Omental fat pad (tissue), 4 donors: ENCODE results near the gene PLXNA4. TPM values are rescaled to one million over a fixed set of nuclear protein-coding genes. Genes with fewer than 3 reads are reported as not detected.
"Not testable (repeated sequence)": the region's sequence is repeated elsewhere in the genome, so short reads cannot be mapped to it uniquely, and the experiment has no call there.

Experiments
- ATAC-seq: fragments of 150-250 bp; one replicate; pipeline ENCODE4 v1.9.1; 2016; ENCODE audit warnings: mild to moderate bottlenecking, moderate library complexity; ENCODE audit not compliant: low FRiP score
- DNase-seq: peaks from one replicate; pipeline ENCODE4 v3.0.0-alpha.2; 2019; ENCODE audit warnings: low spot score
- CTCF ChIP-seq, 3 donors: fragments of 450-650 bp; IDR thresholded peaks; one replicate each; pipeline ENCODE4 v1.5.1; 2016 to 2017; ENCODE audit warnings: antibody characterized with exemption in 3 of 3, mild to moderate bottlenecking in 3 of 3, moderate library complexity in 2 of 3
- total RNA-seq, 4 donors: library from RNA; depleted of rRNA; stranded (reverse); fragments of >200 nt; gene quantifications; one replicate each; pipeline ENCODE4 v1.1.0, GENCODE V29; 2016

PLXNA4 gene
- total RNA-seq, 4 donors from 2014 or later: 31.4 to 111 (median 41.9) TPM

GRCh38 chr7:132607656-132608055 is 31.4 kb upstream of the PLXNA4 start:
- DNase-seq (no peak), ATAC-seq (no peak)
- TF ChIP-seq CTCF (IDR thresholded peaks at IDR 0.05): no peak

GRCh38 chr7:132604121-132604520 is 27.9 kb upstream of the PLXNA4 start:
- TF ChIP-seq CTCF (IDR thresholded peaks at IDR 0.05): no peak
- DNase-seq: no peak
- ATAC-seq: no peak

- no peak for TF ChIP-seq CTCF (IDR thresholded peaks at IDR 0.05)
- DNase-seq (no peak), ATAC-seq (no peak)
Measured at GRCh38 chr7:132603220-132603833, 27.1 kb upstream of the PLXNA4 start.

GRCh38 chr7:132601783-132602182 is 25.5 kb upstream of the PLXNA4 start:
- ATAC-seq (no peak), DNase-seq (no peak)
- TF ChIP-seq CTCF (IDR thresholded peaks at IDR 0.05): no peak

GRCh38 chr7:132596588-132596987 is 20.3 kb upstream of the PLXNA4 start:
- no peak for DNase-seq
- ATAC-seq: no peak
- TF ChIP-seq CTCF (IDR thresholded peaks at IDR 0.05): no peak

- not testable (repeated sequence) for DNase-seq, ATAC-seq
Measured at GRCh38 chr7:132594741-132595140, 18.5 kb upstream of the PLXNA4 start.

- no peak for ATAC-seq
Measured at GRCh38 chr7:132592936-132593335, 16.7 kb upstream of the PLXNA4 start.

More at GRCh38 chr7:132592936-132593335, 16.7 kb upstream of the PLXNA4 start:
- no peak for TF ChIP-seq CTCF (IDR thresholded peaks at IDR 0.05)
- no peak for DNase-seq
